ENCODE results near the gene CACNB1.

CACNB1 gene

GRCh38 chr17:39222151-39222550 is 24.7 kb upstream of the CACNB1 start:
- Histone ChIP-seq H3K36me3 (ENCODE audit: control insufficient read depth in 2 of 2, insufficient read depth in 1 of 2, low read length in 2 of 2) (no peaks in the 10 kb centered on the region), H3K27ac (ENCODE audit: extremely low read depth, low read depth, low read length) (no peak overlapping the region), H3K4me1 (ENCODE audit: control insufficient read depth, insufficient read depth, low read length) (peaks cover 3% of the 10 kb centered on the region; the same call in 1 of the 2 replicates), H3K4me3 (ENCODE audit: low read depth, low read length) (no peak overlapping the region), H3K9me3 (ENCODE audit: control insufficient read depth, insufficient read depth, low read depth, low read length) (no peaks in the 10 kb centered on the region)
- TF ChIP-seq ZNF629 (tag by site-specific recombination; IDR thresholded peaks at IDR 0.05) (no peak), ZNF701 (tag by site-specific recombination; IDR thresholded peaks at IDR 0.05) (no peak), ZNF132 (tag by site-specific recombination; IDR thresholded peaks at IDR 0.05; ENCODE audit: borderline replicate concordance) (no peak), ZNF121 (tag by site-specific recombination; IDR thresholded peaks at IDR 0.05) (no peak), ZNF521 (tag by site-specific recombination; IDR thresholded peaks at IDR 0.05) (no peak), ZNF391 (tag by site-specific recombination; IDR thresholded peaks at IDR 0.05; ENCODE audit: borderline replicate concordance, low read depth) (no peak)
- POLR2A ChIA-PET, result no interaction called here
- CTCF ChIA-PET, result interaction anchor here (0.6 to 3.2 kb wide), 5 partner anchors 10 to 16 kb away, joined by 3 to 32 read pairs (median 4); no protein-coding TSS in a partner anchor

GRCh38 chr17:39221572-39221971 is 24.1 kb upstream of the CACNB1 start:
- POLR2A ChIA-PET, result no interaction called here
- no peak for TF ChIP-seq ZNF571 (tag by site-specific recombination; IDR thresholded peaks at IDR 0.05)
- no peak for TF ChIP-seq ZEB2 (tag by site-specific recombination; IDR thresholded peaks at IDR 0.05)
- TF ChIP-seq ZNF555 (tag by site-specific recombination; conservative IDR thresholded peaks at IDR 0.05), result no peak
- no peak for TF ChIP-seq ZSCAN30 (tag by site-specific recombination; IDR thresholded peaks at IDR 0.05)
- TF ChIP-seq ZNF302 (tag by site-specific recombination; IDR thresholded peaks at IDR 0.05; ENCODE audit: low read depth), result no peak
- TF ChIP-seq SCRT2 (tag by site-specific recombination; IDR thresholded peaks at IDR 0.05), result no peak
- no peak for TF ChIP-seq ZNF776 (tag by site-specific recombination; IDR thresholded peaks at IDR 0.05; ENCODE audit: borderline replicate concordance)
- TF ChIP-seq ZNF596 (tag by site-specific recombination; IDR thresholded peaks at IDR 0.05), result no peak
- TF ChIP-seq ZNF2 (tag by site-specific recombination; IDR thresholded peaks at IDR 0.05), result no peak
- no peak for TF ChIP-seq ZNF621 (tag by site-specific recombination; IDR thresholded peaks at IDR 0.05)
- TF ChIP-seq ZNF157 (tag by site-specific recombination; IDR thresholded peaks at IDR 0.05), result no peak
- no peak for TF ChIP-seq HIC1 (tag by site-specific recombination; IDR thresholded peaks at IDR 0.05)
- no peak for TF ChIP-seq ZNF837 (tag by site-specific recombination; IDR thresholded peaks at IDR 0.05)
- no peak for TF ChIP-seq OVOL3 (tag by site-specific recombination; IDR thresholded peaks at IDR 0.05)
- CTCF ChIA-PET, result interaction anchor here (0.6 to 3.2 kb wide), 6 partner anchors 11 to 17 kb away, joined by 3 to 19 read pairs (median 4); no protein-coding TSS in a partner anchor

GRCh38 chr17:39219647-39220154 is 22.2 kb upstream of the CACNB1 start:
- Histone ChIP-seq H3K27ac (ENCODE audit: extremely low read depth, low read depth, low read length) (no peak overlapping the region), H3K4me1 (ENCODE audit: control insufficient read depth, insufficient read depth, low read length) (no peaks in the 10 kb centered on the region), H3K4me3 (ENCODE audit: low read depth, low read length) (no peak overlapping the region), H3K36me3 (ENCODE audit: control insufficient read depth in 2 of 2, insufficient read depth in 1 of 2, low read length in 2 of 2) (no peaks in the 10 kb centered on the region), H3K9me3 (ENCODE audit: control insufficient read depth, insufficient read depth, low read depth, low read length) (no peaks in the 10 kb centered on the region)
- CTCF ChIA-PET, result interaction anchor here (1.2 to 2.9 kb wide), 3 partner anchors 13 to 16 kb away, joined by 3 to 18 read pairs (median 5); no protein-coding TSS in a partner anchor
- POLR2A ChIA-PET, result interaction anchor here (1.3 to 1.7 kb wide), 2 partner anchors 13 to 20 kb away, joined by 4 to 5 read pairs; partner anchors contain the start of gene RPL19
- TF ChIP-seq RBAK (tag by site-specific recombination; IDR thresholded peaks at IDR 0.05), result no peak

More at GRCh38 chr17:39221572-39221971, 24.1 kb upstream of the CACNB1 start:
- Histone ChIP-seq H3K36me3 (ENCODE audit: control insufficient read depth in 2 of 2, insufficient read depth in 1 of 2, low read length in 2 of 2) (no peaks in the 10 kb centered on the region), H3K4me1 (ENCODE audit: control insufficient read depth, insufficient read depth, low read length) (peaks cover 3% of the 10 kb centered on the region; the same call in 1 of the 2 replicates), H3K27ac (ENCODE audit: extremely low read depth, low read depth, low read length) (no peak overlapping the region), H3K9me3 (ENCODE audit: control insufficient read depth, insufficient read depth, low read depth, low read length) (no peaks in the 10 kb centered on the region), H3K4me3 (ENCODE audit: low read depth, low read length) (no peak overlapping the region)

Data from HEK293 (cell line).